ENCODE results near the gene NKAIN1.

DNA sequence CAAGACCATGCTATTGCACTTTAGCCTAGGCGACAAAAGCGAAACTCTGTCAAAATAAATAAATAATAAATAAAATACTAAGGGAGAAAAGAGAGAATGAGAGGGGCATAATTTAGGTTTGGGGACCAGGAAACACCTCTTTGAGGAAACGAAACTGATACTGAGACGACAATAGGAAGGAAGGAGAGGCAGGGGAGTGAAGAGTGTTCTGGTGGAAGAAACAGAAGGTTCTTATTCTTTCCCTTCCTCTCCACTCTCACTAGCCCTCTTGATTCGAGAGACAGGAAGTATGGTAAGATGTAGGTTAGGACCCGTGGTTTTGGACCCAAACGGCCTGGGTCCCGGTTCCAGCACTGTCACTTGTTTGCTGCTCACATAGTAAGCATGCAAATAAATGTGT is 1.6 kb upstream of the NKAIN1 start:
- TF ChIP-seq ZNF850 (CRISPR knock-in tag; conservative IDR thresholded peaks at IDR 0.05) = no peak
- TF ChIP-seq ZNF44 (CRISPR knock-in tag; IDR thresholded peaks at IDR 0.05) = no peak
- TF ChIP-seq ZNF780A (CRISPR knock-in tag; IDR thresholded peaks at IDR 0.05) = no peak
- no peak for TF ChIP-seq ZNF782 (CRISPR knock-in tag; IDR thresholded peaks at IDR 0.05; ENCODE audit: borderline replicate concordance)
- no peak for TF ChIP-seq JUN (CRISPR knock-in tag; IDR thresholded peaks at IDR 0.05)
- no peak for TF ChIP-seq HMG20A (CRISPR knock-in tag; IDR thresholded peaks at IDR 0.05; ENCODE audit: borderline replicate concordance)

Data from HepG2 (cell line).